Measurements from ENCODE around the gene LYRM7. TPM values are rescaled to one million over a fixed set of nuclear protein-coding genes. Genes with fewer than 3 reads are reported as not detected.

The LYRM7 gene
- total RNA-seq, 3 donors from 2014 or later: 5.9 to 20.3 (median 15.8) TPM

- no peak for TF ChIP-seq POLR2A (IDR thresholded peaks at IDR 0.05)
- TF ChIP-seq CTCF (IDR thresholded peaks at IDR 0.05): no peak
- no peak for TF ChIP-seq POLR2AphosphoS5 (IDR thresholded peaks at IDR 0.05)
- H3K4me3 ChIP-seq: no peak overlapping the region
- H3K9me3 ChIP-seq: no peaks in the 10 kb centered on the region
- H3K36me3 ChIP-seq: no peaks in the 10 kb centered on the region
- H3K4me1 ChIP-seq: no peaks in the 10 kb centered on the region
- H3K27me3 ChIP-seq: no peaks in the 10 kb centered on the region
- DNase-seq (ENCODE audit: low spot score in 2 of 2): no peak
- H3K27ac ChIP-seq: no peak overlapping the region
- intact Hi-C loops (cut with DNase I; ENCODE audit: low total_unique reads): no loop called here
Observed at GRCh38 chr5:131224387-131225201, 53.9 kb downstream of the LYRM7 start.

GRCh38 chr5:131225282-131225974, 54.7 kb downstream of the LYRM7 start:
- no peak for TF ChIP-seq CTCF (IDR thresholded peaks at IDR 0.05)
- no peak for TF ChIP-seq POLR2A (IDR thresholded peaks at IDR 0.05)
- no peak for TF ChIP-seq POLR2AphosphoS5 (IDR thresholded peaks at IDR 0.05)

GRCh38 chr5:131226899-131227298, 56.2 kb downstream of the LYRM7 start:
- no peaks in the 10 kb centered on the region for H3K4me1 ChIP-seq
- TF ChIP-seq POLR2AphosphoS5 (IDR thresholded peaks at IDR 0.05) (no peak), CTCF (IDR thresholded peaks at IDR 0.05) (no peak), POLR2A (IDR thresholded peaks at IDR 0.05) (no peak)
- H3K27me3 ChIP-seq: no peaks in the 10 kb centered on the region
- H3K27ac ChIP-seq: no peak overlapping the region
- H3K4me3 ChIP-seq: no peak overlapping the region
- intact Hi-C loops (cut with DNase I; ENCODE audit: low total_unique reads): no loop called here
- H3K36me3 ChIP-seq: no peaks in the 10 kb centered on the region
- no peaks in the 10 kb centered on the region for H3K9me3 ChIP-seq
- DNase-seq (ENCODE audit: low spot score in 2 of 2): no peak

More at GRCh38 chr5:131225282-131225974, 54.7 kb downstream of the LYRM7 start:
- no peaks in the 10 kb centered on the region for H3K27me3 ChIP-seq
- H3K36me3 ChIP-seq: no peaks in the 10 kb centered on the region
- no peaks in the 10 kb centered on the region for H3K4me1 ChIP-seq
- H3K9me3 ChIP-seq: no peaks in the 10 kb centered on the region
- no peak for DNase-seq (ENCODE audit: low spot score in 2 of 2)
- H3K4me3 ChIP-seq: no peak overlapping the region
- intact Hi-C loops (cut with DNase I; ENCODE audit: low total_unique reads): no loop called here
- H3K27ac ChIP-seq: no peak overlapping the region

DNA sequence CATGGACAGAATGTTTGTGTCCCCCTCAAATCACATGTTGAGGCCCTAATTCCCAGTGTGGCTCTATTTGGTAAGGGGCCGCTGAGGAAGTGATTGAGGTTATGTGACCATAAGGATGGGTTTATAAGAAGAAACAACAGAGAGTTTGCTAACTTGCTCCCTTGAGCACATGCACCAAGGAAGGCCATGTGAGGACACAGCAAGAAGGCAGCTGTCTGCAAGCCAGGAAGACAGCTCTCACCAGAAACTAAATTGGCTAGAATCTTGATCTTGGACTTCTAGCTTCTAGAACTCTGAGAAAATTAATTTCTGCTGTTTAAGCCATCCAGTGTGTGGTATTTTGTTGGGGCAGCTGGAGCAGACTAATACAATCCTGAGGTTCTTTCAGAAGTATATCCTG, 57.9 kb downstream of the LYRM7 start:
- no peaks in the 10 kb centered on the region for H3K36me3 ChIP-seq
- H3K4me1 ChIP-seq: no peaks in the 10 kb centered on the region
- no peak overlapping the region for H3K27ac ChIP-seq
- no peak for DNase-seq (ENCODE audit: low spot score in 2 of 2)
- no peaks in the 10 kb centered on the region for H3K9me3 ChIP-seq
- no peaks in the 10 kb centered on the region for H3K27me3 ChIP-seq
- no peak overlapping the region for H3K4me3 ChIP-seq
- TF ChIP-seq POLR2A (IDR thresholded peaks at IDR 0.05) (no peak), POLR2AphosphoS5 (IDR thresholded peaks at IDR 0.05) (no peak), CTCF (IDR thresholded peaks at IDR 0.05) (no peak)
- intact Hi-C loops (cut with DNase I; ENCODE audit: low total_unique reads): no loop called here

GRCh38 chr5:131229623-131230022, 58.9 kb downstream of the LYRM7 start:
- H3K27me3 ChIP-seq: no peaks in the 10 kb centered on the region
- no peaks in the 10 kb centered on the region for H3K9me3 ChIP-seq
- no peak for DNase-seq (ENCODE audit: low spot score in 2 of 2)
- TF ChIP-seq POLR2A (IDR thresholded peaks at IDR 0.05) (no peak), POLR2AphosphoS5 (IDR thresholded peaks at IDR 0.05) (no peak), CTCF (IDR thresholded peaks at IDR 0.05) (no peak)
- H3K4me1 ChIP-seq: no peaks in the 10 kb centered on the region
- H3K27ac ChIP-seq: no peak overlapping the region
- intact Hi-C loops (cut with DNase I; ENCODE audit: low total_unique reads): no loop called here
- H3K4me3 ChIP-seq: no peak overlapping the region
- H3K36me3 ChIP-seq: no peaks in the 10 kb centered on the region

All from breast epithelium (tissue), 4 donors.